Body of pancreas (tissue), 4 donors: ENCODE measurements around the gene SRI. TPM values are rescaled to one million over a fixed set of nuclear protein-coding genes. Genes with fewer than 3 reads are reported as not detected.

Experiments
- ATAC-seq: fragments of 150-250 bp; one replicate; pipeline ENCODE4 v1.9.1; 2016
- DNase-seq, 4 donors: peaks; one replicate each; pipeline ENCODE4 v3.0.0-alpha.2; 2019
- H3K27ac ChIP-seq, 4 donors: fragments of 200-600 bp; sonication (generic); 1 replicate in 3 of 4; 2 replicates in 1 of 4; pipeline versions ENCODE4 v1.5.1 to v1.6.1; 2016 to 2019; ENCODE audit warnings: mild to moderate bottlenecking in 1 of 4, mixed read lengths in 1 of 4, moderate library complexity in 1 of 4
- H3K27me3 ChIP-seq, 2 donors: fragments of 200-600 bp; sonication (generic); one replicate each; pipeline ENCODE4 v1.6.0; 2016; ENCODE audit warnings: mild to moderate bottlenecking in 1 of 2
- H3K36me3 ChIP-seq, 2 donors: fragments of 200-600 bp; sonication (generic); replicated peaks in 1 of 2; 2 replicates each; pipeline ENCODE4 v1.5.1; 2016; ENCODE audit warnings: low read depth in 2 of 2; ENCODE audit not compliant: insufficient read depth in 1 of 2
- H3K4me1 ChIP-seq: fragments of 200-600 bp; sonication (generic); one replicate; pipeline ENCODE4 v1.6.0; 2016
- H3K4me3 ChIP-seq, 2 donors: fragments of 200-600 bp; sonication (generic); 1 replicate in 1 of 2; 2 replicates in 1 of 2; pipeline ENCODE4 v1.5.1; 2016 to 2019
- H3K9me3 ChIP-seq, 3 donors: fragments of 200-600 bp; sonication (generic); 1 replicate in 2 of 3; 2 replicates in 1 of 3; pipeline ENCODE4 v1.5.1; 2016
- CTCF ChIP-seq, 7 experiments: fragments of 450-650 bp in 4 of 7; fragments of 200-600 bp in 3 of 7; sonication (generic) in 3 of 7; IDR thresholded peaks; one replicate each; pipeline ENCODE4 v1.5.1; 2016 to 2019; ENCODE audit warnings: antibody characterized with exemption in 7 of 7
- POLR2A ChIP-seq, 3 donors: fragments of 450-650 bp; IDR thresholded peaks; one replicate each; pipeline ENCODE4 v1.6.1; 2016; ENCODE audit warnings: antibody characterized with exemption in 3 of 3, mild to moderate bottlenecking in 2 of 3
- WGBS, 2 donors: methylation state at CpG; one replicate each; pipeline ENCODE4 v1.1.5; 2017; 5-methylcytosine and 5-hydroxymethylcytosine counted together
- intact Hi-C: fragments of 100-400 bp; cut with DNase I; formaldehyde crosslinking; loops from one replicate; pipeline ENCODE4 v1.15.1; 2023
- total RNA-seq, 2 donors: library from RNA; depleted of rRNA; stranded (reverse); fragments of >200 nt; gene quantifications; one replicate each; pipeline ENCODE4 v1.1.0, GENCODE V29; 2016

Gene SRI
- total RNA-seq, 2 donors from 2014 or later: 23.1 to 36.3 TPM

DNA sequence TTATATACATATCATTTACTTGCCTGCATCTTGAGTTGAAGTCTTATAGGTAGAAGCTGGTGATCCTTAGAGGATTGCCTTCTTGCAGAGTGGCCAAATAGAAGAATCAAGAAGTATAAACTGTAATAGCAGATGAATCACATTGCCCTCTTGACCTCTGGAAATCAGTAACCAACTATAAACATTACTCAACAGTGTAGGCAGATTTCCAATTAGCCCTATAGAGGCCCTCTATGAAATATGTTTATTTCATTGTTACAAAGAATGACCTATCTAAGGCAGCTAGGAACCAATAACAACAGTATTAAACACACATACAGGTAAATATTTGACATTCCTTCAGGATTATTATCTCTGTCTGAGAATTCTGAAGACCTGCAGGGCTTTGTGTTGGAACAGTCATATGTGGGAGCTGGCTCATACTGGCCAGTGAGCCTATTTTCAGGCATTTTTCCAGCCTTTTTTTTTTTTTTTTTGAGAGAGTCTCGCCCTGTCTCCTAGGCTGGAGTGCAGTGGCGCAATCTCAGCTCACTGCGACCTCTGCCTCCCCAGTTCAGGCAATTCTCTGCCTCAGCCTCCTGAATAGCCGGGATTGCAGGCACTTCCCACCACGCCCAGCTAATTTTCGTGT is 7.2 kb upstream of the SRI start:
- intact Hi-C loops: no loop called here
- Histone ChIP-seq H3K9me3 (no peaks in the 10 kb centered on the region), H3K27me3 (no peaks in the 10 kb centered on the region), H3K4me3 (no peak overlapping the region), H3K27ac (peak overlapping the region; percentile 59 to 80 (median 68)), H3K4me1 (peaks cover 35% of the 10 kb centered on the region), H3K36me3 (no peaks in the 10 kb centered on the region)
- DNase-seq (peak; percentile 63 to 81 (median 76)), ATAC-seq (peak; percentile 97)
- TF ChIP-seq POLR2A (IDR thresholded peaks at IDR 0.05) (peak in 2 of 3 donors; percentile 10 to 11), CTCF (IDR thresholded peaks at IDR 0.05) (peak in 1 of 7 experiments; percentile 11)
- WGBS, 2 donors: 16 to 32% methylated on average over 6 of the region's 6 CpGs

DNA sequence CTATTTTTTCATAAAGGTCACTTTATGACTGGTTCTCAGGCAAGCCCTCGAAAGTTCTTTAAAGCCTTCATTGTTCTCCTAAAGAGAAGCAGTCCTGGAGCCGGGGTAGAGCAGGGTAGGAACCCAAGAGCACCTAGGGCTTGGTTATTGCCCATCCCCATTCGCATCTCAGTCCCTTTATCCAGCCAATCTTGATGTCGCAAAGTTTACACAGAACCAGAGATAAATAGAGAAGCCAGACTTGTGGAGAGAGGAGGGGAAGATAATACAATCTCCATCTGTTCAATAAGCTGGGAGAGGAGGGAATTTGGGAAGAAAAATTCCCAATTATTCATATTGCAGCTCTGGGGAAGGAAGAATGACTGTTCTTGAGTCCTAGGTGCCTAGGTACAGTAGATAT is 6.4 kb upstream of the SRI start:
- Histone ChIP-seq H3K9me3 (no peaks in the 10 kb centered on the region), H3K36me3 (no peaks in the 10 kb centered on the region), H3K4me1 (peaks cover 36% of the 10 kb centered on the region), H3K27me3 (no peaks in the 10 kb centered on the region), H3K4me3 (no peak overlapping the region), H3K27ac (peak overlapping the region in 3 of 4 donors; percentile 62 to 80 (median 75))
- 68 to 72% methylated on average over 4 of the region's 4 CpGs for WGBS, 2 donors
- ATAC-seq (no peak), DNase-seq (no peak)
- intact Hi-C loops: no loop called here
- TF ChIP-seq POLR2A (IDR thresholded peaks at IDR 0.05) (no peak), CTCF (IDR thresholded peaks at IDR 0.05) (no peak)

GRCh38 chr7:88224601-88225275 is 4.9 kb upstream of the SRI start:
- Histone ChIP-seq H3K36me3 (no peaks in the 10 kb centered on the region), H3K4me3 (no peak overlapping the region), H3K27ac (peak overlapping the region in 1 of 4 donors; percentile 33), H3K4me1 (peaks cover 43% of the 10 kb centered on the region), H3K27me3 (no peaks in the 10 kb centered on the region), H3K9me3 (no peaks in the 10 kb centered on the region)
- DNase-seq: no peak
- ATAC-seq: no peak
- TF ChIP-seq CTCF (IDR thresholded peaks at IDR 0.05) (no peak), POLR2A (IDR thresholded peaks at IDR 0.05) (no peak)
- intact Hi-C loops: no loop called here
- WGBS, 2 donors: 23 to 35% methylated on average over 2 of the region's 2 CpGs

GRCh38 chr7:88223265-88223664 is 3.4 kb upstream of the SRI start:
- TF ChIP-seq CTCF (IDR thresholded peaks at IDR 0.05) (no peak), POLR2A (IDR thresholded peaks at IDR 0.05) (no peak)

More at GRCh38 chr7:88223265-88223664, 3.4 kb upstream of the SRI start:
- DNase-seq (no peak), ATAC-seq (no peak)
- no peaks in the 10 kb centered on the region for H3K9me3 ChIP-seq
- 98 to 100% methylated on average over 2 of the region's 2 CpGs for WGBS, 2 donors
- peaks cover 49% of the 10 kb centered on the region for H3K4me1 ChIP-seq
- no peak overlapping the region for H3K4me3 ChIP-seq
- H3K36me3 ChIP-seq: no peaks in the 10 kb centered on the region
- intact Hi-C loops: no loop called here
- H3K27me3 ChIP-seq: no peaks in the 10 kb centered on the region
- no peak overlapping the region for H3K27ac ChIP-seq
